NCI-H526 (cell line): ENCODE results near the gene AGRN.
"Not testable (repeated sequence)": the region's sequence is repeated elsewhere in the genome, so short reads cannot be mapped to it uniquely, and the experiment has no call there.

Experiments
- DNase-seq, 2 experiments: peaks; one replicate each; lab custom pipeline; 2025; lab: John Stamatoyannopoulos, UW

AGRN gene

GRCh38 chr1:981955-982558 lies 37.9 kb upstream of the AGRN start, which contains the start of gene PERM1:
Gene PERM1, minus strand, starts transcription at chr1:982093. Its CDS starts 1,064 bp downstream, at chr1:981029.
- DNase-seq, result no peak

GRCh38 chr1:982765-983436 lies 37.0 kb upstream of the AGRN start:
- no peak for DNase-seq

DNA sequence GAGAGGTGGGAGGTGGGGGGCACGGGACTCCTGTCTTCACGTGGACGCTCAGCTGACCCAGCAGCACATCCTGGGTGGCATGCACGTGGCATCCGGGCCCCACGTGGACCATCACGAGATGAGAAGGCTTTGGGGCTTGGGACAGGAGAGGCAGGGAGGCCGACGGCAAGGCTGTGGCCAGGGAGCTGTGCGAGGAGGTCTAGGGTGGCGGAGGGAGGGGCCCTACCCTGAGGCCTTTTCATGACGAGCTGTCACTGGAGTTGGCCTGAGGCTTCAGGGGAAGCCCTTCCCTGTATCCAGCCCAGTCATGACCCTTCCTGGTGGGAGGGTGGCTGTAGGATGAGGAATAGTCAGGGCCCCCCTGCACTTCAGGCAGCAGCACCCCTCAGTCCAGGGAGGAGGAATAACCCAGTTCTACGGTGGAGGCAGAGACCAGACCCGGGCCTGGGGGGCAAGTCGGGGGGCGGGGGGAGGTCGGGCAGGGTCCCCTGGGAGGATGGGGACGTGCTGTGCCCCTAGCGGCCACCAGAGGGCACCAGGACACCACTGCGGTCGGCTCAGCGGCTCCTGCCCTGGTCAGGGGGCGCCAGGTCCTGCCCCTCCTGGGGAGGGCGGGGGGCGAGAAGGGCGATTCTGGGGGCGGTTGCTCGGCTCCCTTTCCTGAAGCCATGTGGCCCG lies 36.0 kb upstream of the AGRN start:
- DNase-seq, result no peak

GRCh38 chr1:984476-984814 lies 35.5 kb upstream of the AGRN start:
- no peak for DNase-seq

DNA sequence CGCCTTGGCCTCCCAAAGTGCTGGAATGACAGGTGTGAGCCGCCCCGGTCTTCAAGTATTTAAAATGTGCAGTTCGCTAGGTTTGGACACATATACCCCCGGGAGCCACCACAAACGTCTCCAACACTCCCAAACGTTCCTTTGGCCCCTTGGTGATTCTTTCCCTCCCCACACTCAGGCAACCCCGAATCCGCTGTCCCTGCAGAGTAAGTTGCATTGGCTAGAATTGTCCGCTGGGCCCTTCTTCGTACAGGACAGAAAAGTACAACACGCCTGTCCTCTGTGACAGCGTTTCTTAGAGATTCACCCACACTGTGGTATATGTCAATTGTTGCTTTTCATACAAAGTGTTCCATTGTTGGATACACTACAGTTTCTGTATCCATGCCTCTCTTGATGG lies 34.8 kb upstream of the AGRN start:
- DNase-seq, result no peak

DNA sequence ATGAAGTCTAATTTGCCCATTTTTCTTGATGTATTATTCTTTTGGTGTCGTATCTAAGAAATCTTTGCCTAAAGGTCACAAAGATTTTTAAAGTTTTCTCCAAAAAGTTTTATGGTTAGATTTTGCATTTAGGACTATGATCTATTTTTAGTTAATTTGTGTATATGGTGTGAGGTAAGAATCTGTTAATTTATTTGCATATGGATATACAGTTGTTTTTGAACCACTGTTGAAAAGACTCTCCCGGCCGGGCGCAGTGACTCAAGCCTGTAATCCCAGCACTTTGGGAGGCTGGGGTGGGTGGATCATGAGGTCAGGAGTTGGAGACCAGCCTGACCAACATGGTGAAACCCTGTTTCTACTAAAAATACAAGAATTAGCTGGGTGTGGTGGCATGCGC lies 31.9 kb upstream of the AGRN start:
- not testable (repeated sequence) for DNase-seq

DNA sequence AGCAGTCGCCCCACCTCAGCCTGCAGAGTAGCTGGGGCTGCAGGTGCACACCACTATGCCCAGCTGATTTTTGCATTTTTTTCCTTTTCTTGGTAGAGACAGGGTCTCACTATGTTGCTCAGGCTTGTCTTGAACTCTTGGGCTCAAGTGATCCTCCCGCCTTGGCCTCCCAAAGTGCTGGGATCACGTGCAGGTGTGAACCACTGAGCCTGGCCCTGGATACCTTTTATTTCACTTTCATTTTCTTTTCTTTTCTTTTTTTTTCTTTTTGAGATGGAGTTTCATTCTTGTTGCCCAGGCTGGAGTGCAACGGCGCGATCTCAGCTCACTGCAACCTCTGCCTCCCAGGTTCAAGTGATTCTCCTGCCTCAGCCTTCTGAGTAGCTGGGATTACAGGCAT lies 28.6 kb upstream of the AGRN start:
- DNase-seq, result not testable (repeated sequence)

- DNase-seq, result no peak
Observed at GRCh38 chr1:991895-992294, 28.0 kb upstream of the AGRN start.

GRCh38 chr1:992362-992761 lies 27.6 kb upstream of the AGRN start:
- no peak for DNase-seq

GRCh38 chr1:993379-993995 lies 26.4 kb upstream of the AGRN start:
- no peak for DNase-seq

- not testable (repeated sequence) for DNase-seq
Observed at GRCh38 chr1:994546-994945, 25.4 kb upstream of the AGRN start.

- DNase-seq, result no peak
Observed at GRCh38 chr1:995665-996633, 24.0 kb upstream of the AGRN start.

DNA sequence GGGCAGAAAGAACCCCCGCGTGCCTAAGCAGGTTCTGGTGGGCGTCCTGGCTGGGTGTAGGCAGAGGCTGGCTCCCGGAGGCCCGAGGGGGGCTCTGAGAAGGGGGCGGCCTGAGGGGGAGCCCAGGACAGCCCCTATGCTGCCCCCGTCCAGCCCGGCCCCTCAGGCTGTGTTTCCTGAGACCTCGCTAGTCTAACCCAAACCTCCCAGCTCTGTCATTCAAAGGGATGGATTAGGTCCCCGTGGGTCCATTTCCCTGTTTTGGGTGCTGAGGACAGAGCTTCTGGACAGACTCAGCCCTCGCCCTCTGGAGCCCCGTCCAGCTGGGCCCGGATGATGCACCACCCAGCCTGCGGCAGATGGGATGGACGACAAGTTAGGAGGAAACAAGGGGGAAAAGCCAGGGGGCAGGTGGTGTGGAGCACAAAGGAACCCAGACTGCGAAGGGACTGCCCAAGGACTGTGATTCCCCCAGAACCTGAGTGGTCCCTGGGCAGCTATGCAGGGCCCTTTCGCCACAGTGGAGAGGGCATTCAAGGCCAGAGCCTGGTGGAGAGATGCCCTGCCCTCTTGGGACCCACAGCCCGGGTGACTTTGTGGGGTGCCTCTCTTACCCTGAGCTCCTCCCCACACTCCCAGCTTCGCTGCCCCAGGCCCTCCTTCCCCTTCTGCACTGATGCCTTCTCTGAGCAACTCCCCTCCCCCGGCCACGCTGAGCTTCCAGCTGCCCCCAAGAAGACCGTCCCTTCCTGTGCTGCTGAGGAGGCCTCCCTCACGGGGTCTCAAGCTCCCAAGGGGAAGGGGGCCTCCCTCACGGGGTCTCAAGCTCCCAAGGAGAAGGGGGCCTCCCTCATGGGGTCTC lies 22.8 kb upstream of the AGRN start:
- no peak for DNase-seq

DNA sequence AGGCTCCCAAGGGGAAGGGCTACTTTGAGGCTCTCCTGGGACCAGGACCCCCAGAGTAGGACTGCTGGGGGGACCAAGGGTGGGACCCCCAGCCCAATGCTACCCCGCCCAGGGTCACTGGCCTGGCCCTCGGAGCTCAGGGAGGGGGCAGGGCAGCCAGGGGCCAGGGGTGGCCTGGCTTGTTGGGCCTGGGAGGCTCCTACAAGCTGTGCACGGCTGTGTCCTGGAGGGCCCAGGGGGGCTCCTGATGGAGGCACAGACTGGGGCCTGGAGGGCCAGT lies 22.3 kb upstream of the AGRN start:
- no peak for DNase-seq

DNA sequence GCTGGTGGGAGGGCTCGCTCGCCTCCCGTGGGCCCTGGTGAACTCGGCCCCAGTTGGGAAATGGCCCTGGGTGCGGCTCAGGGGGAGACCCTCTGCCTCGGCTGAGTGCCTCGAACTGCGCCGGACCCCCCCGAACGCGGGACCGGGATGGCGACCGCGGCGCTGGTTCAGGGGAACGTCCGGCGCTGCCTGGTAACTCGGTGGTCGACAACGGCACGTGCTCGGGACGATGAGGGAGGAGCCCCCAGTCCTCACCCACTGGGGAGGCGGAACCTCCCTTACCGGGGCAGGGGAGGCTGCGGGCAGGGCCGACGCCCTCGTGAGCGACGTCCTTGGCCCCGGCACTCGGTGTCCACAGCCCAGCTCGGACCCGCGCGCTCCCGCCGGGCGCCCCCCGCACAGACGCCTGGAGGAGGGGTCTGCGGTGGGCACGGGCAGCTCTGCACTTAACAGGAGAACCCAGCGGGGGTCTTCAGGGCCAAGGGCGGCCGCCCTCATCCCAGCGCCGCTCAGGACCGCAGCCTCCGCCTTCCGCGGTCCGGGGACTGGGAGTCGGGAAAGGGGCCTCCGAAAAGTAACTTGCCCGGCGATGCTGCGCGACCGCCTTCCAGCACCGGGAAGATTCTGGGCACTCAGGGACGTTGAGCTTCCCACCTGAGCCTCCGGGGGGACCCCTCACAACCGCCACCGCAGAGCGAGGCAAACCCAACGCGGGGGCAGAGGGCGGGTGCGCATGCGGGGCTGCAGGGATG lies 21.8 kb upstream of the AGRN start:
- no peak for DNase-seq

DNA sequence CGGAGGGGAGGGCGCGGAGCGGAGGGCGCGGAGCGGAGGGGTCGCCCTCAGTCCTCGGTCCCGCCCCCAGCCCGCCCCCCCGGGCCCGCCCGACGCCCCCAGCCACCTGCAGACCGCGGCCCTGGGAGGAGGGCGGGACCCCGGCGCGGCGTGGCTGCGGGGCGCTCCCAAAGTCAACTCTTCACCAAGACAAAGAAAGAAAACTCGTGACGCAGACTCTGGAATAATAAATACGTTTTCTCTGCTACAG lies 21.2 kb upstream of the AGRN start:
- DNase-seq, result no peak

DNA sequence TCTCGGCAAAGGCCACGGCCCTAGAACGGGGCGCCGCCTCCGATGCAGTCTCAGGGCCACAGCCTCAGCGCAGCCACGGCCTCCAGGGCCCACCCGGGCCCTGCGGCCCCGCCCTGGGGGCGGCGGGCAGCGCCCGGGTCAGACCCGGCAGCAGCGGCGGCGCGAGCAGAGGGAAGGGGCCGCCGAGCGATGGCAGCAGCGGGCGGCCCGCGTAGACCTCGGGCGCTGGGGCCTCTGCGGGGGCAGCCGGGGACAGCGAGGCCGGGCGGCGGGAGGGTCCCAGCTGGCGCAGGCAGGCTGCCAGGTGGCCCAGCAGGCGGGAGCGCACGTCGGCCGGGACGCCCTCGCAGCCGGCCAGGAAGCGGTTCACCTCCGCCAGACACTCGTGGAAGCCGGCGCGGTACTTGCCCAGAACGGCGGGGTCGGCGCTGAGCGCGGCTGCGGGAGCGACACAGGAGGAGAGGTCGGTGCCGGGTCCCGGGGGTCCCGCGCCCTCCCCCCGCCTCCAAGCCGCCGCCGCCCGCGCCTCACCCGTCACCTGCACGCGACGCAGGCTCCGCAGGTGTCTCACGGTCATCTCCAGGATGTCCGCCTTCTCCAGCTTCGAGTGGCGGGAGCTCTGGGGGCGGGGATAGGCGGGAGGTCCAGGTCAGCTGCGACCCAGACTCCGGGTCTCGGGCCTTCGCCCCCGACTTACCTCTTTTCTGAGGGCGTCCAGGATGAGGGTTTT lies 20.8 kb upstream of the AGRN start:
- peak in 1 of 2 experiments; percentile 73 for DNase-seq

DNA sequence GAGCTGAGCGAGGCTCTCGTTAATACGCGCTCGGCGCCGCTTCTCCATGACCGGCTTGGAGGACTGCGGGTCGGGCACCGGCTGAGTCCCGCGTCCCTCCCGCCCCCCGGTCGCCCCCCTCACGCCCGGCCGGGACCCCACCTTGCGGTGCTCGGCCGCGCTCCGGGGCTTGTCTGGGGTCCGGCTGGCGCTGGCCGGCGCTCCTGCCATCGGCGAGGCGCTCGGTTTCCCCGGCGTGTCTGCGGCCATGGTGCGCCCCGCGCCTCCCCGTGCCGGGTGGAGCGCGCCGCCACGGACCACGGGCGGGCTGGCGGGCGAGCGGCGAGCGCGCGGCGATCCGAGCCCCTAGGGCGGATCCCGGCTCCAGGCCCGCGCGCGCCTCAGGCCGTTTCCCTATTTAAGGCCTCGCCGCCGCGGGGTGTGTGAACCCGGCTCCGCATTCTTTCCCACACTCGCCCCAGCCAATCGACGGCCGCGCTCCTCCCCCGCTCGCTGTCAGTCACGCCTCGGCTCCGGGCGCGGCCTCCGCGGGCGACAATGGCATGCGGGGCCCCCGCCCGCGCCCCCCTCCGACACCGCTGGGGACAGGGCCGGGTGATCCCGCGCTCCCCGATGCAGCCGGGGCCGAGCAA lies 20.1 kb upstream of the AGRN start, which contains the start of gene HES4:
HES4 (minus strand) TSS at position 373 of the 632 bp plus-strand sequence; CDS start at position 249, 124 bp downstream.
- DNase-seq, result peak; percentile 50 to 95

DNA sequence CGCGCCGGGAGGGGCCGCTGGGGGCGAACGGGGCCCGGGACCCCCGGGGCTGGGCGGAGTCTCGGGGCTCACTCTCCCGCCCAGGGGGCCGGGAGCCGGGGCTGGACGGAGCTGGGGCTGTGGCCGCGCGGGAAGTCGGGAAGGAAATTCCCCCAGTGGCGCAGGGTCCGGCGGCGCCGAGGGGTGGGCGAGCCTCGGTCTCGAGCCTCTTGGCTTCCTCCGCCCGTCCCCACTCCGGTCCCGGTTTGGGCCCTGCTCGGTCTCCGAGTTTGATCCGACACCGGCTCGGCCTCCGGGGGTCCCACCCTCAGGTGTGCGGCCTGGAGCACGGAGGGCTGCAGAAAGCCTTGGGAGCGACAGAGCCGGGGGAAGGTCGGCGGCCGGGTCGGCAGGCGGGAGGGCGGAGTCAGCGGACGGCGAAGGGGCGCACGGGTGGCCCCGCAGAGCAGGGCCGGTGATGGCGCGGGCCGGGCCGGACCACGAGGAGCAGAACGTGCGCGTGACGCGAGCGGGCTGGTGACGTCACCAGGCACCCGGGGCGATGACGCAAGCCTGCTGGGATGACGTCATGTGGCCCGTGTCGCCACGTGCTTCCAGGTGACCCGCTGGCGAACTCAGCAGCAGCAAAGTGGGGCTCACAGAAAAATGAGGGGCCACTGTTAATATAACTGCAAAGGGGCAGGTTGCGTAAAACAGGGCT lies 19.4 kb upstream of the AGRN start:
- DNase-seq, result peak in 1 of 2 experiments; percentile 89
